A549 (cell line): ENCODE data around the gene PSEN2. TPM values are rescaled to one million over a fixed set of nuclear protein-coding genes. Genes with fewer than 3 reads are reported as not detected.

Experiments used
- ATAC-seq, 2 experiments: fragments of 200-7000 bp in 1 of 2; fragments of >200 bp in 1 of 2; cut with Nextera tagmentation in 1 of 2; cut with Tn5 transposase in 1 of 2; 3 replicates each; pipeline versions ENCODE4 v1.8.0 to v1.9.1; 2018 to 2020; ENCODE audit warnings: mild to moderate bottlenecking in 1 of 2, moderate library complexity in 1 of 2
- CTCF ChIA-PET: fragments of 300-600 bp; sonication (Branson Sonifier 250); formaldehyde crosslinking; extraction: SDS; loops from one replicate; lab custom pipeline; 2021; ENCODE audit warnings: antibody characterized with exemption, inconsistent platforms; lab: Yijun Ruan, JAX
- POLR2A ChIA-PET: fragments of 350-600 bp; formaldehyde crosslinking; extraction: SDS; loops from one replicate; lab custom pipeline; 2021; ENCODE audit warnings: antibody characterized with exemption, inconsistent platforms; lab: Yijun Ruan, JAX
- DNase-seq, 2 experiments: peaks; one replicate each; pipeline versions ENCODE4 v3.0.0 to v3.0.0-alpha.2; 2011 to 2016; ENCODE audit warnings: low read depth in 1 of 2, low spot score in 1 of 2
- FAIRE-seq: peaks from 2 replicates; lab custom pipeline; 2011; peaks lifted over from hg19 to GRCh38; lab: Jason Lieb, UNC
- H3K27ac ChIP-seq, 2 experiments: fragments of >200 bp; sonication (Bioruptor Twin); formaldehyde crosslinking; 3 replicates each; pipeline ENCODE4 v1.5.1; 2016 to 2017
- H3K4me1 ChIP-seq: fragments of >200 bp; sonication (Bioruptor Twin); formaldehyde crosslinking; 3 replicates; pipeline ENCODE4 v1.6.1; 2016
- H3K4me2 ChIP-seq: fragments of >200 bp; sonication (Bioruptor Twin); formaldehyde crosslinking; 3 replicates; pipeline ENCODE4 v1.6.1; 2016
- H3K4me3 ChIP-seq: fragments of >200 bp; sonication (Bioruptor Twin); formaldehyde crosslinking; 3 replicates; pipeline ENCODE4 v1.5.1; 2016
- H3K9me3 ChIP-seq: fragments of >200 bp; sonication (Bioruptor Twin); formaldehyde crosslinking; 3 replicates; pipeline ENCODE4 v1.6.1; 2016
- CTCF ChIP-seq: fragments of >200 bp; sonication (Bioruptor Twin); formaldehyde crosslinking; IDR thresholded peaks from 3 replicates; pipeline ENCODE4 v1.5.1; 2016
- EHF ChIP-seq: fragments of 250-450 bp; sonication (Bioruptor Pico); IDR thresholded peaks from 2 replicates; pipeline ENCODE4 v1.5.0; 2020; ENCODE audit warnings: mild to moderate bottlenecking
- GATA3 ChIP-seq: IDR thresholded peaks from 2 replicates; pipeline ENCODE4 v1.6.1; 2012; ENCODE audit warnings: borderline replicate concordance
- HOXB13 ChIP-seq: fragments of 250-450 bp; sonication (Bioruptor Pico); IDR thresholded peaks from 2 replicates; pipeline ENCODE4 v1.5.0; 2020; ENCODE audit warnings: low read depth, mild to moderate bottlenecking, moderate library complexity
- MAFK ChIP-seq: fragments of 450-650 bp; IDR thresholded peaks from 2 replicates; pipeline ENCODE4 v1.6.1; 2014; ENCODE audit not compliant: partially characterized antibody
- RARB ChIP-seq: fragments of 250-450 bp; sonication (Bioruptor Pico); IDR thresholded peaks from 2 replicates; pipeline ENCODE4 v1.8.0; 2021; ENCODE audit warnings: mild to moderate bottlenecking, moderate library complexity
- RFX5 ChIP-seq: fragments of 450-650 bp; IDR thresholded peaks from 2 replicates; pipeline ENCODE4 v1.7.1; 2014; ENCODE audit warnings: antibody characterized with exemption, mild to moderate bottlenecking, moderate library complexity
- TP53 ChIP-seq: fragments of 250-450 bp; sonication (Bioruptor Pico); IDR thresholded peaks from 2 replicates; pipeline ENCODE4 v1.5.0; 2021; ENCODE audit warnings: mild to moderate bottlenecking, moderate library complexity
- ZSCAN20 ChIP-seq: fragments of 250-450 bp; sonication (Bioruptor Pico); IDR thresholded peaks from 2 replicates; pipeline ENCODE4 v1.8.0; 2022; ENCODE audit warnings: mild to moderate bottlenecking, moderate library complexity
- whole genome bisulfite sequencing: methylation state at CpG from one replicate; pipeline ENCODE4 v1.1.6; 2017; ENCODE audit errors: missing lambda C conversion rate; 5-methylcytosine and 5-hydroxymethylcytosine counted together
- polyA plus RNA-seq, 4 experiments: library from polyadenylated mRNA; depleted of rRNA in 3 of 4; stranded (reverse); fragments of >200 nt; fragmentation: RNase III in 1 of 4; extraction: RNeasy Plus Mini Kit Qiagen cat#74134 plus additional on column Dnase treatment in 1 of 4; gene quantifications; 2 replicates in 3 of 4; 3 replicates in 1 of 4; pipeline ENCODE4 v1.2.3, GENCODE V29; 2011 to 2017
- TF ChIP-seq, protein P1 (sequence below): fragments of 250-450 bp; sonication (Bioruptor Pico); IDR thresholded peaks from 2 replicates; pipeline ENCODE4 v1.5.0; 2021; ENCODE audit warnings: mild to moderate bottlenecking, moderate library complexity, borderline replicate concordance
- TF ChIP-seq, protein P2 (sequence below): fragments of 150-350 bp; IDR thresholded peaks from 2 replicates; pipeline ENCODE4 v1.6.1; 2014; ENCODE audit warnings: low read depth, mild to moderate bottlenecking, low read length

PSEN2 gene
- polyA plus RNA-seq, 2 of the 4 experiments (the other 2 are of a cell fraction) = 23.4 to 24.2 TPM

- Histone ChIP-seq H3K27ac (no peak overlapping the region), H3K9me3 (no peaks in the 10 kb centered on the region), H3K4me1 (peaks cover 11% of the 10 kb centered on the region; the same call in 2 of the 3 replicates), H3K4me2 (no peak overlapping the region), H3K4me3 (no peak overlapping the region)
- no peak for DNase-seq
- ChIA-PET POLR2A (no interaction called here), CTCF (interaction anchor here (3.0 to 12.1 kb wide), 3 partner anchors 9 to 199 kb away, joined by 10 to 127 read pairs (median 20); no protein-coding TSS in a partner anchor)
- WGBS = 77% methylated on average over 9 of the region's 9 CpGs
- no peak for ATAC-seq
- FAIRE-seq = no peak
- no peak for TF ChIP-seq ZSCAN20
- no peak for TF ChIP-seq MAFK
- no peak for TF ChIP-seq CTCF
- TF ChIP-seq HOXB13 (CRISPR knock-in tag) = no peak
- no peak for TF ChIP-seq RFX5
- no peak for TF ChIP-seq TP53 (CRISPR knock-in tag)
- TF ChIP-seq, protein P1, sequence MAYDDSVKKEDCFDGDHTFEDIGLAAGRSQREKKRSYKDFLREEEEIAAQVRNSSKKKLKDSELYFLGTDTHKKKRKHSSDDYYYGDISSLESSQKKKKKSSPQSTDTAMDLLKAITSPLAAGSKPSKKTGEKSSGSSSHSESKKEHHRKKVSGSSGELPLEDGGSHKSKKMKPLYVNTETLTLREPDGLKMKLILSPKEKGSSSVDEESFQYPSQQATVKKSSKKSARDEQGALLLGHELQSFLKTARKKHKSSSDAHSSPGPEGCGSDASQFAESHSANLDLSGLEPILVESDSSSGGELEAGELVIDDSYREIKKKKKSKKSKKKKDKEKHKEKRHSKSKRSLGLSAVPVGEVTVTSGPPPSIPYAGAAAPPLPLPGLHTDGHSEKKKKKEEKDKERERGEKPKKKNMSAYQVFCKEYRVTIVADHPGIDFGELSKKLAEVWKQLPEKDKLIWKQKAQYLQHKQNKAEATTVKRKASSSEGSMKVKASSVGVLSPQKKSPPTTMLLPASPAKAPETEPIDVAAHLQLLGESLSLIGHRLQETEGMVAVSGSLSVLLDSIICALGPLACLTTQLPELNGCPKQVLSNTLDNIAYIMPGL (CRISPR knock-in tag) = no peak
- TF ChIP-seq, all 56 proteins: peak for 0
These were observed 45.2 kb upstream of the PSEN2 start for GRCh38 chr1:226825037-226825745.

DNA sequence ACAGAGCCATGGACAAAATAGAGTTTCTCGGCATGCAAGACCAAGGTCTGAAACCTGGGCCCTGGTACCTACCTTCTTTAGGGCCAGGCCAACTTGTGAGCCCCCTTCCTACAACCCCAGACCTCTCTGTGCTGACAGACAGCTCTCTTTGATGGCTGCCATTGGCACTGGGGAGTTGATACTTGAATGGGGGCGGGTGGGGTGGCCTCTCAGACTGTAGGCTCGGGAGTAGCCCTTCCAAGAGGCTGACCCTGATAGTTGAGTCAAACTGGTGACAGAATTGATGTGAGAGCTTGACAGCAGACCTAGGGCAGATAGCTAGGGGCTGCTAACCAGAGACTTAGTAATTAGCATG lies 44.7 kb upstream of the PSEN2 start:
- WGBS = 73% methylated on average over 3 of the region's 3 CpGs

GRCh38 chr1:226826479-226827261 lies 43.7 kb upstream of the PSEN2 start:
- DNase-seq (no peak), FAIRE-seq (no peak), ATAC-seq (no peak)
- H3K4me2 ChIP-seq = no peak overlapping the region
- H3K27ac ChIP-seq = no peak overlapping the region
- 85% methylated on average over 19 of the region's 19 CpGs for WGBS
- TF ChIP-seq MAFK (peak; percentile 58), GATA3 (no peak)
- CTCF ChIA-PET = interaction anchor here (0.8 to 12.1 kb wide), 10 partner anchors 10 to 200 kb away, joined by 3 to 127 read pairs (median 4); no protein-coding TSS in a partner anchor
- no peak overlapping the region for H3K4me3 ChIP-seq
- H3K9me3 ChIP-seq = no peaks in the 10 kb centered on the region
- POLR2A ChIA-PET = no interaction called here
- peaks cover 4% of the 10 kb centered on the region; the same call in 2 of the 3 replicates for H3K4me1 ChIP-seq

More for the DNA sequence above, 44.7 kb upstream of the PSEN2 start:
- ChIA-PET POLR2A (no interaction called here), CTCF (interaction anchor here (3.0 to 12.1 kb wide), 3 partner anchors 10 to 200 kb away, joined by 10 to 127 read pairs (median 20); no protein-coding TSS in a partner anchor)
- FAIRE-seq (no peak), ATAC-seq (no peak), DNase-seq (no peak)
- TF ChIP-seq HOXB13 (CRISPR knock-in tag) = no peak
- TF ChIP-seq EHF (CRISPR knock-in tag) = no peak
- TF ChIP-seq RARB (CRISPR knock-in tag) = no peak
- TF ChIP-seq, protein P2, sequence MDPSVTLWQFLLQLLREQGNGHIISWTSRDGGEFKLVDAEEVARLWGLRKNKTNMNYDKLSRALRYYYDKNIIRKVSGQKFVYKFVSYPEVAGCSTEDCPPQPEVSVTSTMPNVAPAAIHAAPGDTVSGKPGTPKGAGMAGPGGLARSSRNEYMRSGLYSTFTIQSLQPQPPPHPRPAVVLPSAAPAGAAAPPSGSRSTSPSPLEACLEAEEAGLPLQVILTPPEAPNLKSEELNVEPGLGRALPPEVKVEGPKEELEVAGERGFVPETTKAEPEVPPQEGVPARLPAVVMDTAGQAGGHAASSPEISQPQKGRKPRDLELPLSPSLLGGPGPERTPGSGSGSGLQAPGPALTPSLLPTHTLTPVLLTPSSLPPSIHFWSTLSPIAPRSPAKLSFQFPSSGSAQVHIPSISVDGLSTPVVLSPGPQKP = no peak
- Histone ChIP-seq H3K4me1 (peaks cover 11% of the 10 kb centered on the region; the same call in 2 of the 3 replicates), H3K27ac (no peak overlapping the region), H3K4me3 (no peak overlapping the region), H3K9me3 (no peaks in the 10 kb centered on the region), H3K4me2 (no peak overlapping the region)
